H9 (cell line): ENCODE data around the gene CDYL2. TPM values are rescaled to one million over a fixed set of nuclear protein-coding genes. Genes with fewer than 3 reads are reported as not detected.

Source experiments
- DNase-seq: peaks from one replicate; pipeline ENCODE4 v3.0.0-alpha.2; 2017
- H2AFZ ChIP-seq: one replicate; pipeline ENCODE4 v1.6.1; 2013; ENCODE audit warnings: mild to moderate bottlenecking, low read length, control low read depth, moderate library complexity
- H2AK5ac ChIP-seq: 2 replicates; pipeline ENCODE4 v1.6.1; 2013; ENCODE audit warnings: low read length, control low read depth, mixed read lengths; ENCODE audit not compliant: insufficient read length
- H2BK120ac ChIP-seq: one replicate; pipeline ENCODE4 v1.6.1; 2013; ENCODE audit warnings: low read depth, mild to moderate bottlenecking, low read length, control low read depth, inconsistent platforms; ENCODE audit not compliant: poor library complexity, severe bottlenecking
- H2BK12ac ChIP-seq: 2 replicates; pipeline ENCODE4 v1.6.1; 2013; ENCODE audit warnings: low read length, control low read depth, mixed read lengths, low read depth; ENCODE audit not compliant: insufficient read length
- H2BK15ac ChIP-seq: 2 replicates; pipeline ENCODE4 v1.6.1; 2013; ENCODE audit warnings: low read depth, low read length, control low read depth
- H2BK20ac ChIP-seq: one replicate; pipeline ENCODE4 v1.6.1; 2013; ENCODE audit warnings: low read depth, mild to moderate bottlenecking, low read length, control low read depth, inconsistent platforms; ENCODE audit not compliant: poor library complexity, severe bottlenecking
- H2BK5ac ChIP-seq: 2 replicates; pipeline ENCODE4 v1.6.1; 2013; ENCODE audit warnings: low read length, control low read depth, mixed read lengths; ENCODE audit not compliant: insufficient read length
- H3K14ac ChIP-seq: 2 replicates; pipeline ENCODE4 v1.6.1; 2013; ENCODE audit warnings: low read length, control low read depth; ENCODE audit not compliant: insufficient read depth
- H3K18ac ChIP-seq: 2 replicates; pipeline ENCODE4 v1.6.1; 2013; ENCODE audit warnings: low read depth, mild to moderate bottlenecking, mixed read lengths, low read length, control low read depth; ENCODE audit not compliant: insufficient read length
- H3K23ac ChIP-seq: 2 replicates; pipeline ENCODE4 v1.6.1; 2013; ENCODE audit warnings: low read length, control low read depth, mixed read lengths, low read depth; ENCODE audit not compliant: insufficient read length
- H3K23me2 ChIP-seq: 2 replicates; pipeline ENCODE4 v1.6.1; 2013; ENCODE audit warnings: low read depth, mild to moderate bottlenecking, mixed read lengths, low read length, control low read depth; ENCODE audit not compliant: insufficient read length, poor library complexity, severe bottlenecking
- H3K27ac ChIP-seq: 2 replicates; pipeline ENCODE4 v1.5.1; 2013; ENCODE audit warnings: low read length, control low read depth, mixed read lengths, low read depth; ENCODE audit not compliant: insufficient read length
- H3K27me3 ChIP-seq: 2 replicates; pipeline ENCODE4 v1.6.1; 2013; ENCODE audit warnings: low read length, control low read depth, inconsistent platforms; ENCODE audit not compliant: insufficient read depth
- H3K4ac ChIP-seq: 2 replicates; pipeline ENCODE4 v1.6.1; 2013; ENCODE audit warnings: low read depth, mild to moderate bottlenecking, control low read depth, inconsistent platforms, low read length, moderate library complexity
- H3K4me1 ChIP-seq: 2 replicates; pipeline ENCODE4 v1.6.1; 2013; ENCODE audit warnings: low read length, control low read depth, inconsistent platforms; ENCODE audit not compliant: insufficient read depth
- H3K4me2 ChIP-seq: 2 replicates; pipeline ENCODE4 v1.6.1; 2013; ENCODE audit warnings: low read length, control low read depth, mixed read lengths; ENCODE audit not compliant: insufficient read length, insufficient read depth
- H3K56ac ChIP-seq: 2 replicates; pipeline ENCODE4 v1.6.1; 2013; ENCODE audit warnings: low read depth, mild to moderate bottlenecking, mixed read lengths, low read length, control low read depth; ENCODE audit not compliant: insufficient read length
- H3K79me1 ChIP-seq: 2 replicates; pipeline ENCODE4 v1.6.1; 2013; ENCODE audit warnings: low read depth, mild to moderate bottlenecking, moderate library complexity, low read length, control low read depth, inconsistent platforms; ENCODE audit not compliant: insufficient read depth, poor library complexity, severe bottlenecking
- H3K79me2 ChIP-seq: 2 replicates; pipeline ENCODE4 v1.6.1; 2013; ENCODE audit warnings: low read length, control low read depth, inconsistent platforms; ENCODE audit not compliant: insufficient read depth
- H3K9ac ChIP-seq: 2 replicates; pipeline ENCODE4 v1.6.1; 2013; ENCODE audit warnings: low read length, control low read depth, mixed read lengths; ENCODE audit not compliant: insufficient read length; ENCODE audit errors: extremely low read depth
- H3K9me3 ChIP-seq: one replicate; pipeline ENCODE4 v1.6.1; 2013; ENCODE audit warnings: low read depth, low read length, inconsistent platforms; ENCODE audit not compliant: control insufficient read depth
- H3T11ph ChIP-seq: one replicate; pipeline ENCODE4 v1.6.1; 2013; ENCODE audit warnings: mild to moderate bottlenecking, low read length, control low read depth, inconsistent platforms
- H4K20me1 ChIP-seq: one replicate; pipeline ENCODE4 v1.6.1; 2013; ENCODE audit not compliant: control insufficient read depth, insufficient read length, insufficient read depth
- H4K5ac ChIP-seq: 2 replicates; pipeline ENCODE4 v1.6.1; 2013; ENCODE audit warnings: low read depth, mild to moderate bottlenecking, mixed read lengths, low read length, control low read depth; ENCODE audit not compliant: insufficient read length
- H4K8ac ChIP-seq: replicated peaks from 2 replicates; pipeline ENCODE4 v1.6.1; 2013; ENCODE audit warnings: low read length, control low read depth, mixed read lengths, low read depth; ENCODE audit not compliant: insufficient read length
- H4K91ac ChIP-seq: 2 replicates; pipeline ENCODE4 v1.6.1; 2013; ENCODE audit warnings: low read depth, mild to moderate bottlenecking, moderate library complexity, mixed read lengths, low read length, control low read depth; ENCODE audit not compliant: insufficient read length
- H3K27ac Mint-ChIP-seq, 3 experiments: 2 replicates in 2 of 3; 3 replicates in 1 of 3; pipeline ENCODE4 v1.8.0; 2020 to 2021; ENCODE audit warnings: mixed read lengths in 3 of 3, mild to moderate bottlenecking in 1 of 3, moderate library complexity in 1 of 3
- H3K27me3 Mint-ChIP-seq: 2 replicates; pipeline ENCODE4 v1.8.0; 2021; ENCODE audit warnings: low read depth, mild to moderate bottlenecking, moderate library complexity, mixed read lengths
- H3K36me3 Mint-ChIP-seq, 3 experiments: 2 replicates in 2 of 3; 3 replicates in 1 of 3; pipeline ENCODE4 v1.8.0; 2020 to 2021; ENCODE audit warnings: low read depth in 3 of 3, mixed read lengths in 3 of 3; ENCODE audit not compliant: insufficient read depth in 1 of 3
- H3K4me1 Mint-ChIP-seq, 2 experiments: 2 replicates each; pipeline ENCODE4 v1.8.0; 2020; ENCODE audit warnings: mixed read lengths in 2 of 2
- H3K4me3 Mint-ChIP-seq, 2 experiments: 2 replicates in 1 of 2; 3 replicates in 1 of 2; pipeline ENCODE4 v1.8.0; 2020 to 2021; ENCODE audit warnings: mild to moderate bottlenecking in 2 of 2, mixed read lengths in 2 of 2, moderate library complexity in 1 of 2
- H3K9me3 Mint-ChIP-seq, 2 experiments: 2 replicates in 1 of 2; 3 replicates in 1 of 2; pipeline ENCODE4 v1.8.0; 2020; ENCODE audit warnings: mild to moderate bottlenecking in 2 of 2, mixed read lengths in 2 of 2, moderate library complexity in 1 of 2
- WGBS: extraction: QIAGEN DNeasy Blood & Tissue Kit; methylation state at CpG from one replicate; pipeline ENCODE4 v1.1.7; 2013; ENCODE audit warnings: missing lambda C conversion rate, low lambda C conversion rate, mixed read lengths; ENCODE audit not compliant: insufficient read length; ENCODE audit errors: extremely low coverage; 5-methylcytosine and 5-hydroxymethylcytosine counted together
- total RNA-seq: library from RNA; stranded (reverse); gene quantifications from 2 replicates; pipeline ENCODE4 v1.2.1, GENCODE V29; 2021
- TF ChIP-seq, protein P1 (sequence below): fragments of 200-600 bp; sonication (generic); conservative IDR thresholded peaks from 3 replicates; pipeline ENCODE4 v1.8.0; 2021; ENCODE audit warnings: antibody characterized with exemption, mild to moderate bottlenecking

Gene CDYL2
- total RNA-seq, 1 experiment from 2014 or later: 4.2 TPM

DNA sequence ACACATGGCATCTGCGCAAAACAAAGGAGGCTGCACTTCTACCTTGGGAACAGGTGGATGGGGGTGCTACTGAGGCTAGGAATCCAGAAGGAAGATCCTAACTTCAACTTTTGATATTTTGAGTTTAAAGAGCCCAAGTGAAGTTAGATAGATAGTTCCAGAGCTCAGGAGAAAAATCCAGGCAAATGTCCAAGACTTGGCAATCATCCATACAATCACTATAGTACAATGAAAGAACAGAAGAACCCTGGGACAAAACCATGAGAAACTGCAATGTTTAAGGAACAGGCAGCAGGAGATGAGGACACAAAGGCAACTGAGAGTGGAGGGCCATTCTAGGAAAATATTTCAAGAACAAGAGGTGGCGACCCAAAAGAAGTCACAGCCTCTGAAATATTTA lies 12.4 kb downstream of the CDYL2 start:
- no peaks in the 10 kb centered on the region; the same call in 1 of the 2 replicates for H3K27me3 Mint-ChIP-seq
- no peaks in the 10 kb centered on the region; a peak in 1 of 5 replicates for H3K9me3 Mint-ChIP-seq
- H2AFZ ChIP-seq: no peak overlapping the region
- no peak overlapping the region for H2AK5ac ChIP-seq
- H2BK5ac ChIP-seq: no peak overlapping the region
- peaks cover 28 to 33% of the 10 kb centered on the region in 2 experiments for H3K4me1 Mint-ChIP-seq
- no peak overlapping the region for H2BK20ac ChIP-seq
- no peaks in the 10 kb centered on the region for H3K36me3 Mint-ChIP-seq
- H3K4me3 Mint-ChIP-seq: no peak overlapping the region
- no peak overlapping the region for H3K14ac ChIP-seq
- no peak overlapping the region for H4K5ac ChIP-seq
- H3K56ac ChIP-seq: no peak overlapping the region
- no peaks in the 10 kb centered on the region for H3K27me3 ChIP-seq
- H4K8ac ChIP-seq: no peak overlapping the region
- H2BK12ac ChIP-seq: no peak overlapping the region
- H3K79me2 ChIP-seq: no peaks in the 10 kb centered on the region
- no peak for DNase-seq
- H4K91ac ChIP-seq: no peak overlapping the region
- H3T11ph ChIP-seq: no peak overlapping the region
- no CpG with 5 or more reads among the region's 2 CpGs for WGBS
- no peak overlapping the region for H2BK120ac ChIP-seq
- no peaks in the 10 kb centered on the region for H3K9me3 ChIP-seq
- no peak overlapping the region for H3K18ac ChIP-seq
- no peak overlapping the region for H3K4ac ChIP-seq
- TF ChIP-seq, protein P1, sequence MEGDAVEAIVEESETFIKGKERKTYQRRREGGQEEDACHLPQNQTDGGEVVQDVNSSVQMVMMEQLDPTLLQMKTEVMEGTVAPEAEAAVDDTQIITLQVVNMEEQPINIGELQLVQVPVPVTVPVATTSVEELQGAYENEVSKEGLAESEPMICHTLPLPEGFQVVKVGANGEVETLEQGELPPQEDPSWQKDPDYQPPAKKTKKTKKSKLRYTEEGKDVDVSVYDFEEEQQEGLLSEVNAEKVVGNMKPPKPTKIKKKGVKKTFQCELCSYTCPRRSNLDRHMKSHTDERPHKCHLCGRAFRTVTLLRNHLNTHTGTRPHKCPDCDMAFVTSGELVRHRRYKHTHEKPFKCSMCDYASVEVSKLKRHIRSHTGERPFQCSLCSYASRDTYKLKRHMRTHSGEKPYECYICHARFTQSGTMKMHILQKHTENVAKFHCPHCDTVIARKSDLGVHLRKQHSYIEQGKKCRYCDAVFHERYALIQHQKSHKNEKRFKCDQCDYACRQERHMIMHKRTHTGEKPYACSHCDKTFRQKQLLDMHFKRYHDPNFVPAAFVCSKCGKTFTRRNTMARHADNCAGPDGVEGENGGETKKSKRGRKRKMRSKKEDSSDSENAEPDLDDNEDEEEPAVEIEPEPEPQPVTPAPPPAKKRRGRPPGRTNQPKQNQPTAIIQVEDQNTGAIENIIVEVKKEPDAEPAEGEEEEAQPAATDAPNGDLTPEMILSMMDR: no peak
- H3K23ac ChIP-seq: no peak overlapping the region
- no peak overlapping the region for H3K9ac ChIP-seq
- no peak overlapping the region for H2BK15ac ChIP-seq
- no peaks in the 10 kb centered on the region for H4K20me1 ChIP-seq
- no peaks in the 10 kb centered on the region for H3K79me1 ChIP-seq
- no peak overlapping the region for H3K27ac Mint-ChIP-seq
- H3K27ac ChIP-seq: no peak overlapping the region
- no peak overlapping the region for H3K4me2 ChIP-seq
- no peaks in the 10 kb centered on the region for H3K23me2 ChIP-seq
- H3K4me1 ChIP-seq: peaks cover 4% of the 10 kb centered on the region
